Hepatic stellate cell (primary cell): Measurements from ENCODE around the gene BPIFB2.

ENCODE experiments used
- DNase-seq: peaks from one replicate; pipeline ENCODE4 v3.0.0; 2011; ENCODE audit warnings: low spot score

BPIFB2 gene

DNA sequence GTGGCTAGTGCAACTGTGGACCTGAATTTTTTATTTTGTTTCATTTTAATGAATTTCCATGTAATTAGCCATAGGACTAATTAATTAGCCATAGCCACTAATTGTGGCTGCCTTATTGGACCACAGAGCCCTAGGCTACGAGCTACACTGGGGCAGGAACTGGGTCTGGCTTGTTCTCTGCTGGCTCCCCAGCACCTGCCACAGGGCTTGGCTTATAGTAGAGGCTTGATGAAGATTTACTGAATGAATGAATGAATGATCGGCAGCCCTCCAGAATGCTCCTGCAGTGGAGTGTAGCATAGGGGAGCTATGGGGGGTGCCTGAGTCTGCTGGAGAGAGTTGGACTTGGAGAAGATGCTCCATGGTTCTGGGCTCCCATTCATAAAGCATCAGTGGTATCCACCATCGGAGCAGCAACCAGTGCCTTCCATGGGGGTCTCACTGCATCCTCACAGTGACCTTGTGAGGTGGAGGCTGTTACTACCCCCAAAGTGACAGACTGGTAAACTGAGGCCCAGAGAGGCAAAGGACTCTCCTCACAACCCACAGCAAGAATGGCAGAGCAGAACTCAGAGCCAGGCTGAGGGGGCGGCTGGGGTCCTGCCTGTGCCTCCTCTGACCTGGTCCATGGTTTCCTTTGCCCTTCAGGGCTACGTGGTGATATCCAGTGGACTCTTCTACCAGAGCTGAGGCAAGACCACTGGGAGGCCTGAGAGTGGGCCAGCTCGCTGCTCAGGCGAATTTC is 15.4 kb downstream of the BPIFB2 start:
- DNase-seq: no peak

- DNase-seq: no peak
These were observed 16.1 kb downstream of the BPIFB2 start for GRCh38 chr20:33023439-33024242.

- DNase-seq: no peak
These were observed 16.7 kb downstream of the BPIFB2 start for GRCh38 chr20:33024243-33024560.

DNA sequence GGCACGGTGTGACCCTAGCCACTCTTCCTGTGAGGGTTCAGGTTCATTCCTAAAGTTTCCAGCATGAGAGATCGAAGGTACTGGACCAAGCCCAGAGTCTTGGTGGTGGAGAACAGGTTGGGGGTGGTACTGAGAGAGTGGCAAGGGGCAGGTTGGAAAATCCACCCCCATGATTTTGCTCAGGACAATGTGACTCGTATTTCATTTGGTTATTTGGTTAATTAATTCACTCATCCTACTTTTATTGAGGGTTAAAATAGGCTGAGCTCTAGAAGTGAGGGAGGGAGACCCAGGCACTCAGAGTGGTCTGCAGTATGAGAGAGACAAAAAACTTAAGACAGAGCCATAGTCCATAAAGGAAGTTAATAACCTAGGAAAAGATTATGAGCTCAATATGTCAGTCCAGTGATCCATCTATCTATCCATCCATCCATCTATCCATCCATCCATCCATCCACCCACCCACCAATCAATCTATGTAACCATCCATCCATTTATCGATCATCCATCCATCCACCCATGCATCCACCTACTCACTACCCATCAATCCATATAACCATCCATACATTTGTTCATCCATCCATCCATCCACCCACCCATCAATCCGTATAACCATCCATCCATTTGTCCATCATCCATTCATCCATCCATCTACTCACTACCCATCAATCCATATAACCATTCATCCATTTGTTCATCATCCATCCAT is 17.3 kb downstream of the BPIFB2 start:
- no peak for DNase-seq

DNA sequence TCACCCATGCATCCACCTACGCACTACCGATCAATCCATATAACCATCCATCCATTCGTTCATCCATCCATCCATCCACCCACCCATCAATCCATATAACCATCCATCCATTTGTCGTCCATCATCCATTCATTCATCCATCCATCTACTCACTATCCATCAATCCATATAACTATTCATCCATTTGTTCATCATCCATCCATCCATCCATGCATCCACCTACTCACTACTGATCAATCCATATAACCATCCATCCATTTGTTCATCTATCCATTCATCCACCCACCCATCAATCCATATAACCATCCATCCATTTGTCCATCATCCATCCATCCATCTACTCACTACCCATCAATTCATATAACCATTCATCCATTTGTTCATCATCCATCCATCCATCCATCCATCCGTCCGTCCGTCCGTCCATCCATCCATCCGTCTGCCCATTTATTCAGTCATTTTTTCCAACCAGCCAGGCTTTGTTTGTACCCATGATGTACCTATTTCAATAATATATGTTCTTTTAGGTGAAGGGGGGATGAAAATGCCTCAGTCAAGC is 17.9 kb downstream of the BPIFB2 start:
- no peak for DNase-seq

- no peak for DNase-seq
These were observed 18.7 kb downstream of the BPIFB2 start for GRCh38 chr20:33026072-33026778.

- DNase-seq: no peak
These were observed 19.6 kb downstream of the BPIFB2 start for GRCh38 chr20:33026779-33027759.

GRCh38 chr20:33027769-33028751 is 20.6 kb downstream of the BPIFB2 start:
- no peak for DNase-seq

DNA sequence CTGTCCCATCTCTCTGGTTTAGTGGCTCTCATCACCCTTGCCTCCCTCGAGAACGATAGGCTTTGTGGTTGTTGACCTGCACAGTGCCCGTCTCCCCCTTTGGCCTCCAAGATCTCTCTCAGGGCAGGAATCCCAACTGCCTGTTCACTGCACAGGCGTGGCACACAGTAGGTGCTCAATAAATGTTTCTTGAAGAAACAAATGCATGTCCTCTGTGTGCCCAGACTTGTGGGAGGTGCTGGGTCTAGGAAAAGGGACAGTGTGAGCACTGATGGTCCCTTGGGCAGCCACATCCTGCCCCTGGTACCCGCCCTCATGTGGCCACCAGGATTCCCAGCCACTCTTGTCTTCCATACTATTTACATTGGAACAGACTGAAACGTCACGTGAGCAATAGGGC is 21.4 kb downstream of the BPIFB2 start:
- no peak for DNase-seq

- no peak for DNase-seq
These were observed 22.6 kb downstream of the BPIFB2 start for GRCh38 chr20:33030076-33030475.

DNA sequence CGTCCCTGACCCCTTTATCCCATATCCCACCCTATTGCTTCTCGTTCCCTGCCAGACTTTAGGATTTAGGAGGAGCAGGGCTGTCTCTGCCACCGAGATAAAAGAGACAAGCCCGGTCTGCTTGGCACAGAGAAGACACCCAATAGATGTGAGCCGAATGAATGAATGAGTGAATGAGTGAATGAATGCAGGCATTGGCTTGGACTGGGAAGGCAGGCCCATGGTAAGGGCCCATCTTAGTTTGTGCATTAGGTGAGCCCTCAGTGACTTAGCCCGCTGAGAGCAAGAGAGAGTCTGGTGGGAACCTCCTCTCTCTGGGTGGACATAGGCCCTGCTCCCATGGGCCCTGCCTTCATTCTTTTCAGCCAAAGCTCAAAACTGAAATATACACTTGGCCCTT is 23.1 kb downstream of the BPIFB2 start:
- no peak for DNase-seq

DNA sequence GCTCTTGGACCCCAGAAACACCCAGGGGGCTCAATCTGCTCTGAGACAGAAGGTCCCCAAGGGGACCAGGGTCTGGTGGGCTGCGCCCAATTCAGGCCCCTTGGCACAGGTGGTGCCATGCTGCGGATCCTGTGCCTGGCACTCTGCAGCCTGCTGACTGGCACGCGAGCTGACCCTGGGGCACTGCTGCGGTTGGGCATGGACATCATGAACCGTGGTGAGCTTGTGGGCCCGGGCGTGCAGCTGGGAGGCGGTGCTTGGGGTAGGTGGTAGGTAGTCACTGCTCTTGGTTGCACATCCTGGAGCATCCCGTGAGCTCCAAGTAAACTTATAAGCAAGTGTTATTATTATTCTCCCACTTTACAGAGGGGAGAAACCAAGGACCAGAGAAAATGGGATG is 24.0 kb downstream of the BPIFB2 start, which contains the start of gene BPIFB6:
Gene BPIFB6 (plus strand): TSS at position 118 of the 400 bp plus-strand sequence. CDS start 0 bp downstream, at position 118.
- DNase-seq: no peak

GRCh38 chr20:33032555-33032954 is 25.1 kb downstream of the BPIFB2 start:
- no peak for DNase-seq

DNA sequence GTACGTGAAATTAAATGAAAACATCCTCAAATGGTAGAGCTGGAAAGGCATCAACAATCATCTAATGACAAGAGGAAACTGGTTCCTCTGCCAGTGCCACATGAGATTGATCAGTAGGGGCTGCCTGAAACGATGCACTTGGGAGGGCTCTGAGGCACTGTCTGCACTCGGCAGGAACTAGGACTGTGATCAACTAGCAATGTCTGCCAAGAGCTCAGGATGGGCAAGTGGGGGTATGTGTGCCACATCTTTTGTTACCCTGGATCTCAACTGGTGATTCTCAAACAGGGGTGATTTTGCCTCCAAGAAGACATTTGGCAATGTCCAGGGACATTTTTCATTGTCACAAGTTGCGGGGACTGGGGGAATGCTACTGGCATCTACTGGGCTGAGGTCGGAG is 25.9 kb downstream of the BPIFB2 start:
- DNase-seq: no peak

DNA sequence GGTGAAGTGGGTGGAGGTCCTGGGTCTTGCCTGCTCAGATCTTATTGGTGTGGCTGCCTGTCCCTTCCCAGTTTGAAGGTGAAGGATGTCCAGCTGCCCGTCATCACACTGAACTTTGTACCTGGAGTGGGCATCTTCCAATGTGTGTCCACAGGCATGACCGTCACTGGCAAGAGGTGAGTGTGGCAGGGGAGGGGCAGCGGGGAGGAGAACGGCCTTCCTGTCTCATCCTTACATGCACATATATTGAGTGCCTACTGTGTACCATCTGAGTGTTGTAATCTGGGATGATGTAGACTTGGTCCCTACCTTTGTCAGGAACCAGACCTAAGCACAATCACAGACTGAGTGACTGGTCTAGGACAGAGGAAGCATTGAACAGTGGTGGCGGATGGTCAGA is 26.6 kb downstream of the BPIFB2 start:
- DNase-seq: no peak

DNA sequence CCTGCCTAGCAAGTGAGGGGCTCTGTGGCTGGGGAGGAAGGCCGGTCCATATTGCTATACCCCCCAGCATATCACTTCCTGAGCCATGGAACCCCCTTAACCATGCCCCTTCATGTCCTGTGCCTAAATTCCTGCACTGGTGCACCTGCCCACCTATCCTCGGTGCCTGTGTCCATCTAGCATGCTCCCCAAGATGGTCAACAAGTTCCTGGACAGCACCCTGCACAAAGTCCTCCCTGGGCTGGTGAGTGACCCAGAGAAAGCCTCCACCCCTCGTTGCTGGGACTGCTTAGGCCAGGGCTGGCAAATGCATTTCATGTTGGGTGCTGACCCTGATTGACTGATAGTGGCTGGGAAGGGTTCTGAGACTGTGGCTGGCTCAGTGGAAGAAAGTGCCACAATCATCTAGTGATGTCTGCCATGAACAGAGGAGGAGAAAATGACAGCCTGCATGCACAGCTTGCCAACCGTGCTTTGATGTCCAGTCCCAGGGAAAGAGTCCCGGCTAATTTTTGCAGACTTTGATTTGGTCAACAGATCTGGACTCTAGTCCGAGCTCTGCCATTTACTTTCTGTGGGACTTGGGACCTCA is 27.5 kb downstream of the BPIFB2 start:
- no peak for DNase-seq

GRCh38 chr20:33037456-33037855 is 30.0 kb downstream of the BPIFB2 start:
- DNase-seq: no peak

- DNase-seq: no peak
These were observed 30.7 kb downstream of the BPIFB2 start for GRCh38 chr20:33038243-33038642.

- DNase-seq: no peak
These were observed 34.9 kb downstream of the BPIFB2 start for GRCh38 chr20:33042430-33042829.
